ENCODE results near the gene PLXDC2. TPM values are rescaled to one million over a fixed set of nuclear protein-coding genes. Genes with fewer than 3 reads are reported as not detected.

PLXDC2 gene
- total RNA-seq, 4 donors from 2014 or later, result 21.2 to 43.2 (median 32.7) TPM

DNA sequence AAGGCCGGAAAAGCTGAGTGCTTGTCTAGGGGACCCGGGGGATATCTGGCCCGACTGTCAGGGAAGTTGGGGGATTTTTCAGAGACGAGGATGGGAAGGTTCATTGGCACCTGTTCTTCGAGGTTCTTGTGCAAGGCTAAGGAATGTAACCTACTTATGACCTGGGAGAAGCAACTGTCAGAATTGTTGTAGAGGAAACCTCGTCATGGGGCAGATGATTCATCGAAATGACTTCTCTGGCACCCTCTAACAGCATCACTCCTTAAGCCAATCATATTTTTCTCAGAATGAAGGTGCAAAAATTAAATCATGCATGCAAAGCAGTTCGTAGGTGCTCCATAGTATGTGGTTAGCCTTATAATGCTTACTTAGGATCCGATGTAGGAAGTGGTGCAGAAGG lies 58.6 kb downstream of the PLXDC2 start:
- Histone ChIP-seq H3K27ac (no peak overlapping the region), H3K4me1 (no peaks in the 10 kb centered on the region), H3K9me3 (no peaks in the 10 kb centered on the region), H3K36me3 (no peaks in the 10 kb centered on the region), H3K27me3 (no peaks in the 10 kb centered on the region), H3K4me3 (no peak overlapping the region)
- TF ChIP-seq, protein P1, sequence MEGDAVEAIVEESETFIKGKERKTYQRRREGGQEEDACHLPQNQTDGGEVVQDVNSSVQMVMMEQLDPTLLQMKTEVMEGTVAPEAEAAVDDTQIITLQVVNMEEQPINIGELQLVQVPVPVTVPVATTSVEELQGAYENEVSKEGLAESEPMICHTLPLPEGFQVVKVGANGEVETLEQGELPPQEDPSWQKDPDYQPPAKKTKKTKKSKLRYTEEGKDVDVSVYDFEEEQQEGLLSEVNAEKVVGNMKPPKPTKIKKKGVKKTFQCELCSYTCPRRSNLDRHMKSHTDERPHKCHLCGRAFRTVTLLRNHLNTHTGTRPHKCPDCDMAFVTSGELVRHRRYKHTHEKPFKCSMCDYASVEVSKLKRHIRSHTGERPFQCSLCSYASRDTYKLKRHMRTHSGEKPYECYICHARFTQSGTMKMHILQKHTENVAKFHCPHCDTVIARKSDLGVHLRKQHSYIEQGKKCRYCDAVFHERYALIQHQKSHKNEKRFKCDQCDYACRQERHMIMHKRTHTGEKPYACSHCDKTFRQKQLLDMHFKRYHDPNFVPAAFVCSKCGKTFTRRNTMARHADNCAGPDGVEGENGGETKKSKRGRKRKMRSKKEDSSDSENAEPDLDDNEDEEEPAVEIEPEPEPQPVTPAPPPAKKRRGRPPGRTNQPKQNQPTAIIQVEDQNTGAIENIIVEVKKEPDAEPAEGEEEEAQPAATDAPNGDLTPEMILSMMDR (IDR thresholded peaks at IDR 0.05), result no peak
- no peak for TF ChIP-seq POLR2A (IDR thresholded peaks at IDR 0.05)
- no peak for DNase-seq

DNA sequence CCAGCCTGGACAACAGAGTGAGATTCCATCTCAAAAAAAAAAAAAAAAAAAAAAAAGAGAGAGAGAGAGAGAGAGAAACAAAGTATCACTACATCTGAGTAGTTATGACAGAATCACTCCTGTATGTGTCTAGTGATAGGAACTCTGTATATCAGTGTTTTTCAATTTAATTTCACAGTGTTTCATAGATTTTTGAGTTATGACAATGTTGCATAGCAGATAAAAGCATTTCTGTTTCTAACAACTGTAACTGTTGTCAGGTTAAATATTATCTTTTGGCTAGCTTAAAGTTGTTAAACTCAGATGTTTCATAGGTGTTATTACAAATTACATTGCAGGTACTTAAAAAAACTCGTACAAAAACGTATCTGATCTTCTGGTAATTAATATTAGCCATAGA lies 60.3 kb downstream of the PLXDC2 start:
- Histone ChIP-seq H3K9me3 (no peaks in the 10 kb centered on the region), H3K4me1 (no peaks in the 10 kb centered on the region), H3K27ac (no peak overlapping the region), H3K36me3 (no peaks in the 10 kb centered on the region), H3K4me3 (no peak overlapping the region), H3K27me3 (no peaks in the 10 kb centered on the region)
- TF ChIP-seq, protein P1 (IDR thresholded peaks at IDR 0.05), result no peak
- no peak for TF ChIP-seq POLR2A (IDR thresholded peaks at IDR 0.05)
- DNase-seq, result no peak

DNA sequence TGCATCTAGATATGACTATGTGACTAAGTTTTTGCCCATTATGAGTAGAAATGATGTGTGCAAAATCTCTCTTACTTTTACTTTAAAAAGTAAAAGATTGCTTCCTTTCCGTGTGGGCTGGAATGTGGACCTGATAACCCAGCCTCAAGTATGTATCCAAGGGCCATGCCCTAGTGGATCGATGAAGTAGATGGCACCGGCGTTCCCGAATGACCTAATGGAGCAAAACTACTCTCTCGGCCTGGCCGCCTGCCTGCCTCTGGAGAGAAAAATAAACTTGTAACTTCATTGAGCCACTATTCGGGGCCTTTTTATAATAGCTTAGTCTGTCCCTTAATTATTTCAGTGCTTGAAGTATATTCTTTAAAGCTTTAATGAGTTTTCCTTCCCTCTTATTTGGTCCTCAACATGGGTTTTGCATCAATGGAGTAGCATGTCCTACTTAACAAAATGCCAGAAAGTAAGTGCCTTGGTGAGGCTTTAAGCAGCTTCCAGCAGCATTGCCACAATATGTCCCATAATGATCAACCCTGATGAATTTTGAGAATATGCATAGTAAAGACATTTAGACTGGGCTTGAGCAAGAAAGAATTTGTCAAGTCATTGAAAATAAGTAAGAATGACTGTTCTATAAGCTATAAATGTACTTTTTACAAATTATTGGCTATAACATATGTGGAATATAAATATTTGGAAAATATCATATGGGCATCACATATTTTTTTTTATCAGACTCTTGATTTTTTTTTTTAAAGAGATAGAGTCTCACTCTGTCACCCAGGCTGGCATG lies 61.4 kb downstream of the PLXDC2 start:
- TF ChIP-seq POLR2A (IDR thresholded peaks at IDR 0.05), result no peak
- TF ChIP-seq, protein P1 (IDR thresholded peaks at IDR 0.05), result no peak
- Histone ChIP-seq H3K27me3 (no peaks in the 10 kb centered on the region), H3K9me3 (no peaks in the 10 kb centered on the region), H3K27ac (no peak overlapping the region), H3K36me3 (no peaks in the 10 kb centered on the region), H3K4me1 (no peaks in the 10 kb centered on the region), H3K4me3 (no peak overlapping the region)
- DNase-seq, result no peak

DNA sequence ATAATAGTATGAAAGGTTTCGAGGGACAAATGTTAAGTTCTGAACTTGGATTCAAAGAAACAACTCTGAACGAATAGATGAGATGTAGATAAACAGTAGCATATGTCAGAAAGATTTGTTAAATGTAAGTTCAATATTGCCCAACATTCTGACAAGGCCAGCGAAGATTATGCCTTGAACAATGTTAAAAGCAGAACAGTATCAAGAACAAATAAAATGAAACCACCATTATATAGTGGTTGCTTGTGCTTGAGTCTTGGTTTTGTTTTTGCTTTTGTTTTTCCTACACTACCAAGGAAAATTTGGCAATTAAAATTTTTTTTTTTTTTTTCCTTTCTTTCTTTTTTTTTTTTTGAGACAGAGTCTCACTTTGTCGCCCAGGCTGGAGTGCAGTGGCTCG lies 66.4 kb downstream of the PLXDC2 start:
- Histone ChIP-seq H3K4me3 (no peak overlapping the region), H3K9me3 (no peaks in the 10 kb centered on the region), H3K4me1 (peaks cover 0 to 4% (median 0%) of the 10 kb centered on the region in 4 donors), H3K27ac (no peak overlapping the region), H3K36me3 (no peaks in the 10 kb centered on the region), H3K27me3 (no peaks in the 10 kb centered on the region)
- no peak for DNase-seq
- TF ChIP-seq, protein P1 (IDR thresholded peaks at IDR 0.05), result no peak
- TF ChIP-seq POLR2A (IDR thresholded peaks at IDR 0.05), result no peak

DNA sequence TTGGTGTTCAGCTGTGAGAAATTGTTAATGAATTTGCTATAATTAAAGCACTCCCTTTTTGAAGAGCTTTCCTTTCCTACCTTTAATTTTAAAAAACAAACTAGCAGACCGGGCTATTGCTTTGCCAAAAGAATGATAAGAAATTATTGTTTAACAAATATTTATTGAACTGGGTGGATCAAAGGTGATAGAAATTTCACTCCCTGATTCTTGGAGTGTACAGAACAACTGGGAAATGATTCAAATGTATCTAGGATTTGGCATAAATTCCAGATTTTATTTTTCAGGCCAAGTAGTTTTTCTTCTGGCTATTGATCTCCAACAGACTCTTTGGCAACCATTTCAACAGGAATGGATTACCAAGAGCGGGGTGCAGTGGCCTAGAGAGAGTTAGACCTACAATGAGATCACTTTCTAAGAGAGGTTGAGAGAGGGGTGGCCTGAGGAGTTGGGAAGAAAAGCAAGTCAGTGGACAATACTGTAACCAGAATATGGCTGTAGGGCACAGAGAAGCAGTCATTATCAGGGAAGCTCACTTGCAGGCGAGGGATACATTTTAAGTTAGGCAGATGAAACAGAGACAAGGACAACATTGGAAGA lies 71.9 kb downstream of the PLXDC2 start:
- no peak for DNase-seq
- H3K27me3 ChIP-seq, result no peaks in the 10 kb centered on the region
- H3K36me3 ChIP-seq, result no peaks in the 10 kb centered on the region
- TF ChIP-seq, protein P1 (IDR thresholded peaks at IDR 0.05), result no peak
- TF ChIP-seq POLR2A (IDR thresholded peaks at IDR 0.05), result no peak
- peaks cover 0 to 13% (median 0%) of the 10 kb centered on the region in 4 donors for H3K4me1 ChIP-seq
- H3K27ac ChIP-seq, result no peak overlapping the region
- no peaks in the 10 kb centered on the region for H3K9me3 ChIP-seq
- H3K4me3 ChIP-seq, result no peak overlapping the region

Measured in Peyer's patch (tissue), 4 donors.